ENCODE data around the gene UBAP2L.
"Not testable (repeated sequence)": the region's sequence is repeated elsewhere in the genome, so short reads cannot be mapped to it uniquely, and the experiment has no call there.

The UBAP2L gene

GRCh38 chr1:154183046-154183915 is 37.5 kb upstream of the UBAP2L start:
- H3K4me3 ChIP-seq (ENCODE audit: low read length): peak overlapping the region; percentile 82
- TF ChIP-seq ZNF274 (IDR thresholded peaks at IDR 0.05; ENCODE audit: low read depth, low read length): no peak

GRCh38 chr1:154186177-154186576 is 34.6 kb upstream of the UBAP2L start:
- TF ChIP-seq ZNF274 (IDR thresholded peaks at IDR 0.05; ENCODE audit: low read depth, low read length): no peak
- H3K4me3 ChIP-seq (ENCODE audit: low read length): no peak overlapping the region

- no peak overlapping the region for H3K4me3 ChIP-seq (ENCODE audit: low read length)
- no peak for TF ChIP-seq ZNF274 (IDR thresholded peaks at IDR 0.05; ENCODE audit: low read depth, low read length)
Observed at GRCh38 chr1:154186852-154187501, 33.8 kb upstream of the UBAP2L start.

- H3K4me3 ChIP-seq (ENCODE audit: low read length): no peak overlapping the region
- TF ChIP-seq ZNF274 (IDR thresholded peaks at IDR 0.05; ENCODE audit: low read depth, low read length): no peak
Observed at GRCh38 chr1:154190550-154190949, 30.2 kb upstream of the UBAP2L start.

- TF ChIP-seq ZNF274 (IDR thresholded peaks at IDR 0.05; ENCODE audit: low read depth, low read length): no peak
- no peak within 1 kb of the TSS for H3K4me3 ChIP-seq (ENCODE audit: low read length)
Observed at GRCh38 chr1:154191990-154192461, 28.7 kb upstream of the UBAP2L start, which contains the start of gene TPM3. TPM3 (minus strand) TSS chr1:154192100; CDS start chr1:154192018, 82 bp downstream.

GRCh38 chr1:154192476-154192875 is 28.3 kb upstream of the UBAP2L start:
- no peak overlapping the region for H3K4me3 ChIP-seq (ENCODE audit: low read length)
- TF ChIP-seq ZNF274 (IDR thresholded peaks at IDR 0.05; ENCODE audit: low read depth, low read length): no peak

GRCh38 chr1:154193821-154194220 is 26.9 kb upstream of the UBAP2L start:
- no peak for TF ChIP-seq ZNF274 (IDR thresholded peaks at IDR 0.05; ENCODE audit: low read depth, low read length)
- H3K4me3 ChIP-seq (ENCODE audit: low read length): no peak overlapping the region

GRCh38 chr1:154198756-154199562 is 21.8 kb upstream of the UBAP2L start:
- no peak overlapping the region for H3K4me3 ChIP-seq (ENCODE audit: low read length)
- no peak for TF ChIP-seq ZNF274 (IDR thresholded peaks at IDR 0.05; ENCODE audit: low read depth, low read length)

- no peak for TF ChIP-seq ZNF274 (IDR thresholded peaks at IDR 0.05; ENCODE audit: low read depth, low read length)
- no peak overlapping the region for H3K4me3 ChIP-seq (ENCODE audit: low read length)
Observed at GRCh38 chr1:154199563-154199879, 21.2 kb upstream of the UBAP2L start.

- H3K4me3 ChIP-seq (ENCODE audit: low read length): not testable (repeated sequence)
Observed at GRCh38 chr1:154205778-154206177, 15.0 kb upstream of the UBAP2L start.

GRCh38 chr1:154206196-154206595 is 14.6 kb upstream of the UBAP2L start, which contains the start of gene CFAP141:
CFAP141 (minus strand) TSS chr1:154206333; CDS start chr1:154206307, 26 bp downstream.
- TF ChIP-seq ZNF274 (IDR thresholded peaks at IDR 0.05; ENCODE audit: low read depth, low read length): no peak
- no peak within 1 kb of the TSS for H3K4me3 ChIP-seq (ENCODE audit: low read length)

GRCh38 chr1:154207262-154207661 is 13.5 kb upstream of the UBAP2L start:
- no peak overlapping the region for H3K4me3 ChIP-seq (ENCODE audit: low read length)
- no peak for TF ChIP-seq ZNF274 (IDR thresholded peaks at IDR 0.05; ENCODE audit: low read depth, low read length)

- H3K4me3 ChIP-seq (ENCODE audit: low read length): no peak overlapping the region
- TF ChIP-seq ZNF274 (IDR thresholded peaks at IDR 0.05; ENCODE audit: low read depth, low read length): no peak
Observed at GRCh38 chr1:154208677-154209388, 11.9 kb upstream of the UBAP2L start.

- no peak for TF ChIP-seq ZNF274 (IDR thresholded peaks at IDR 0.05; ENCODE audit: low read depth, low read length)
- H3K4me3 ChIP-seq (ENCODE audit: low read length): no peak overlapping the region
Observed at GRCh38 chr1:154212083-154212482, 8.7 kb upstream of the UBAP2L start.
